GM12878 (cell line): ENCODE data around the gene HOXC12. TPM values are rescaled to one million over a fixed set of nuclear protein-coding genes. Genes with fewer than 3 reads are reported as not detected.

Source experiments
- BCL11A ChIP-seq: IDR thresholded peaks from 2 replicates; pipeline ENCODE4 v1.6.1; 2011; ENCODE audit warnings: low read depth, low read length
- E2F8 ChIP-seq: fragments of 450-650 bp; IDR thresholded peaks from 2 replicates; pipeline ENCODE4 v1.6.1; 2018; ENCODE audit warnings: mild to moderate bottlenecking, low read depth, moderate library complexity; ENCODE audit not compliant: partially characterized antibody
- E4F1 ChIP-seq: fragments of 450-650 bp; IDR thresholded peaks from 2 replicates; pipeline ENCODE4 v1.6.1; 2018; ENCODE audit warnings: borderline replicate concordance, mild to moderate bottlenecking; ENCODE audit not compliant: partially characterized antibody
- MYC ChIP-seq: IDR thresholded peaks from 2 replicates; pipeline ENCODE4 v1.6.1; 2011; ENCODE audit warnings: mild to moderate bottlenecking, low read length, moderate library complexity, inconsistent platforms; ENCODE audit not compliant: insufficient read depth, insufficient replicate concordance, insufficient read length, severe bottlenecking
- PAX8 ChIP-seq: fragments of 450-650 bp; IDR thresholded peaks from 2 replicates; pipeline ENCODE4 v1.6.1; 2017; ENCODE audit warnings: mild to moderate bottlenecking, moderate library complexity
- SIN3A ChIP-seq: IDR thresholded peaks from 2 replicates; pipeline ENCODE4 v1.6.1; 2012; ENCODE audit warnings: low read depth, low read length, improper control_type of control experiment
- polyA plus RNA-seq, 11 experiments: library from polyadenylated mRNA; depleted of rRNA in 4 of 11; unstranded in 6 of 11; stranded (reverse) in 5 of 11; fragments of >200 nt; fragmentation: Nextera tagmentation in 4 of 11; fragmentation: Illumina TruSeq in 1 of 11; extraction: Ambion mirVana in 4 of 11; extraction: Trizol in 1 of 11; gene quantifications; 1 replicate in 1 of 11; 2 replicates in 10 of 11; pipeline versions ENCODE4 v1.2.1 to v1.2.3, GENCODE V29; 2011 to 2016; ENCODE audit warnings: inconsistent platforms in 2 of 11, missing spikeins in 2 of 11, low read depth in 1 of 11
- total RNA-seq, 4 experiments: library from RNA; depleted of rRNA in 3 of 4; stranded (reverse); fragments of >200 nt in 3 of 4; fragmentation: Illumina TruSeq in 1 of 4; extraction: Trizol in 1 of 4; gene quantifications; 2 replicates each; pipeline versions ENCODE4 v1.2.1 to v1.2.3, GENCODE V29; 2013 to 2021

Gene HOXC12
- total and polyA plus RNA-seq, 10 of the 15 experiments (the other 5 are each of a cell fraction or from before 2014, with no cell fraction given), result not detected

- no peak for TF ChIP-seq E2F8
- TF ChIP-seq SIN3A, result no peak
- TF ChIP-seq PAX8, result no peak
- TF ChIP-seq E4F1, result no peak
- TF ChIP-seq BCL11A, result no peak
- no peak for TF ChIP-seq MYC
Observed at GRCh38 chr12:53932915-53933314, 21.8 kb upstream of the HOXC12 start (continued).
